GM19193 (cell line): ENCODE measurements around the gene PGAM1.

Experiments
- POLR2A ChIP-seq: IDR thresholded peaks from 4 replicates; pipeline ENCODE4 v1.6.1; 2011; ENCODE audit not compliant: insufficient read depth, insufficient read length; ENCODE audit errors: extremely low read depth

Gene PGAM1

GRCh38 chr10:97435211-97435610, 9.2 kb downstream of the PGAM1 start:
- TF ChIP-seq POLR2A, result no peak

GRCh38 chr10:97442277-97442676, 16.3 kb downstream of the PGAM1 start:
- no peak for TF ChIP-seq POLR2A

- no peak for TF ChIP-seq POLR2A
Observed at GRCh38 chr10:97444212-97444611, 18.2 kb downstream of the PGAM1 start.

- TF ChIP-seq POLR2A, result no peak
Observed at GRCh38 chr10:97445357-97445721, 19.3 kb downstream of the PGAM1 start.

- peak; percentile 86 for TF ChIP-seq POLR2A
Observed at GRCh38 chr10:97445722-97446639, 20.0 kb downstream of the PGAM1 start, which contains the start of the genes EXOSC1 and ZDHHC16. Gene EXOSC1 (minus strand): TSS chr10:97446006. CDS start chr10:97445985, 21 bp downstream. Gene ZDHHC16 (plus strand): TSS chr10:97446175. CDS start chr10:97451676, 5,501 bp downstream.

GRCh38 chr10:97450828-97451227, 24.8 kb downstream of the PGAM1 start:
- TF ChIP-seq POLR2A, result no peak

GRCh38 chr10:97451605-97452004, 25.6 kb downstream of the PGAM1 start:
- no peak for TF ChIP-seq POLR2A

GRCh38 chr10:97452352-97452751, 26.4 kb downstream of the PGAM1 start:
- no peak for TF ChIP-seq POLR2A

GRCh38 chr10:97454330-97455036, 28.5 kb downstream of the PGAM1 start:
- TF ChIP-seq POLR2A, result no peak

- no peak for TF ChIP-seq POLR2A
Observed at GRCh38 chr10:97456034-97456685, 30.2 kb downstream of the PGAM1 start.

GRCh38 chr10:97456686-97457065, 30.7 kb downstream of the PGAM1 start:
- no peak for TF ChIP-seq POLR2A

- no peak for TF ChIP-seq POLR2A
Observed at GRCh38 chr10:97459111-97459510, 33.1 kb downstream of the PGAM1 start.

- no peak for TF ChIP-seq POLR2A
Observed at GRCh38 chr10:97459933-97460332, 33.9 kb downstream of the PGAM1 start.

GRCh38 chr10:97462309-97462708, 36.3 kb downstream of the PGAM1 start:
- no peak for TF ChIP-seq POLR2A
